ENCODE measurements around the gene PNLDC1. TPM values are rescaled to one million over a fixed set of nuclear protein-coding genes. Genes with fewer than 3 reads are reported as not detected.
A peak's percentile ranks its signal among the peaks of the same experiment; 100 is the strongest.

Gene PNLDC1
- total and polyA plus RNA-seq, 2 experiments from 2014 or later: 0.09 to 0.31 TPM

DNA sequence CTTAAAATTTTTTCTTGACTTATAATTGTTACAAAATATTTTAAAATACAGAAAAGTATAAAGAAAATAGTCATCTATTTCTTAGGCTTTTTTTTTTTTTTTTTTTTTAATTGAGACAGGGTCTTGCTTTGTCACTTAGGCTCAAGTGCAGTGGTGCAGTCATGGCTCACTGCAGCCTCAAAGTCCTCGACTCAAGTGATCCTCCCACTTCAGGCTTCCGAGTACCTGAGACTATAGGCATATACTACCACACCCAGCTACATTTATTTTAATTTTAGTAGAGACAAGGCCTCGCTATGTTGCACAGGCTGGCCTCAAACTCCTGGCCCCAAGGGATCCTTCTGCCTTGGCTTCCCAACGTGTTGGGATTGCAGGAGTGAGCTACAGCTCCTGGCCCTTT lies 43.6 kb upstream of the PNLDC1 start:
- Histone ChIP-seq H3K4me3 (no peak overlapping the region), H3K36me3 (peaks cover 45% of the 10 kb centered on the region), H3K27me3 (no peaks in the 10 kb centered on the region), H3K27ac (peak overlapping the region; percentile 38), H3K9me3 (ENCODE audit: low read depth) (no peaks in the 10 kb centered on the region), H3K4me1 (ENCODE audit: low read depth) (peaks cover 9% of the 10 kb centered on the region)
- TF ChIP-seq, protein P1, sequence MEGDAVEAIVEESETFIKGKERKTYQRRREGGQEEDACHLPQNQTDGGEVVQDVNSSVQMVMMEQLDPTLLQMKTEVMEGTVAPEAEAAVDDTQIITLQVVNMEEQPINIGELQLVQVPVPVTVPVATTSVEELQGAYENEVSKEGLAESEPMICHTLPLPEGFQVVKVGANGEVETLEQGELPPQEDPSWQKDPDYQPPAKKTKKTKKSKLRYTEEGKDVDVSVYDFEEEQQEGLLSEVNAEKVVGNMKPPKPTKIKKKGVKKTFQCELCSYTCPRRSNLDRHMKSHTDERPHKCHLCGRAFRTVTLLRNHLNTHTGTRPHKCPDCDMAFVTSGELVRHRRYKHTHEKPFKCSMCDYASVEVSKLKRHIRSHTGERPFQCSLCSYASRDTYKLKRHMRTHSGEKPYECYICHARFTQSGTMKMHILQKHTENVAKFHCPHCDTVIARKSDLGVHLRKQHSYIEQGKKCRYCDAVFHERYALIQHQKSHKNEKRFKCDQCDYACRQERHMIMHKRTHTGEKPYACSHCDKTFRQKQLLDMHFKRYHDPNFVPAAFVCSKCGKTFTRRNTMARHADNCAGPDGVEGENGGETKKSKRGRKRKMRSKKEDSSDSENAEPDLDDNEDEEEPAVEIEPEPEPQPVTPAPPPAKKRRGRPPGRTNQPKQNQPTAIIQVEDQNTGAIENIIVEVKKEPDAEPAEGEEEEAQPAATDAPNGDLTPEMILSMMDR (IDR thresholded peaks at IDR 0.05; ENCODE audit: low read depth, low read length): no peak
- no peak for DNase-seq (ENCODE audit: low read depth in 1 of 2, low spot score in 1 of 2)

GRCh38 chr6:159758031-159759001 lies 41.8 kb upstream of the PNLDC1 start:
- H3K36me3 ChIP-seq: peaks cover 31% of the 10 kb centered on the region
- TF ChIP-seq, protein P1 (IDR thresholded peaks at IDR 0.05; ENCODE audit: low read depth, low read length): peak; percentile 9
- no peaks in the 10 kb centered on the region for H3K27me3 ChIP-seq
- peaks cover 16% of the 10 kb centered on the region for H3K4me1 ChIP-seq (ENCODE audit: low read depth)
- no peaks in the 10 kb centered on the region for H3K9me3 ChIP-seq (ENCODE audit: low read depth)
- DNase-seq (ENCODE audit: low read depth in 1 of 2, low spot score in 1 of 2): peak in 1 of 2 donors; percentile 44
- H3K27ac ChIP-seq: peak overlapping the region; percentile 18
- no peak overlapping the region for H3K4me3 ChIP-seq

DNA sequence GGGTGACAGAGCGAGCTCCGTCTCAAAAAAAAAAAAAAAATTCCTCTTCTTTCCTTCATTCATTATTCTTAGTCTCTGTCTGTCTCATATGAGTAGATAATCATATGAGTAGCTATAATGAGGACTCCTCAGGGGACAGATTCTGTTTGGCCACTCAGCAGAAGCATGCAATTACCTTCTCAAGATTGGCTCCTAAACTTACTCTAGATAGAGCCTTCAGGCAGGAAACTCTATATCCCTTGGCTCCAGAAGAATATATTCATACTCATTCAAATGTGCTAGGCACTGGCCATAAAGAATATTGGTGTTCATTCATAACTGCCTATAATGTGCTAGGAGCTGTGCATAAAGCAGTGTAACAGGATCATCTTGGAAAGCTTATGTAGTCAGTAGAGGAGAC lies 40.4 kb upstream of the PNLDC1 start:
- no peaks in the 10 kb centered on the region for H3K9me3 ChIP-seq (ENCODE audit: low read depth)
- H3K4me1 ChIP-seq (ENCODE audit: low read depth): peaks cover 16% of the 10 kb centered on the region
- H3K27ac ChIP-seq: peak overlapping the region; percentile 89
- TF ChIP-seq, protein P1 (IDR thresholded peaks at IDR 0.05; ENCODE audit: low read depth, low read length): no peak
- no peaks in the 10 kb centered on the region for H3K27me3 ChIP-seq
- no peak for DNase-seq (ENCODE audit: low read depth in 1 of 2, low spot score in 1 of 2)
- peaks cover 22% of the 10 kb centered on the region for H3K36me3 ChIP-seq
- H3K4me3 ChIP-seq: no peak overlapping the region

GRCh38 chr6:159760602-159761057 lies 39.4 kb upstream of the PNLDC1 start:
- peak overlapping the region; percentile 45 for H3K4me3 ChIP-seq
- no peaks in the 10 kb centered on the region for H3K9me3 ChIP-seq (ENCODE audit: low read depth)
- no peaks in the 10 kb centered on the region for H3K27me3 ChIP-seq
- H3K36me3 ChIP-seq: peaks cover 19% of the 10 kb centered on the region
- DNase-seq (ENCODE audit: low read depth in 1 of 2, low spot score in 1 of 2): peak in 1 of 2 donors; percentile 85
- H3K27ac ChIP-seq: peak overlapping the region; percentile 89
- TF ChIP-seq, protein P1 (IDR thresholded peaks at IDR 0.05; ENCODE audit: low read depth, low read length): no peak
- peaks cover 16% of the 10 kb centered on the region for H3K4me1 ChIP-seq (ENCODE audit: low read depth)

- H3K27ac ChIP-seq: peak overlapping the region; percentile 89
- TF ChIP-seq, protein P1 (IDR thresholded peaks at IDR 0.05; ENCODE audit: low read depth, low read length): no peak
- DNase-seq (ENCODE audit: low read depth in 1 of 2, low spot score in 1 of 2): peak; percentile 30 to 31
- no peaks in the 10 kb centered on the region for H3K27me3 ChIP-seq
- H3K4me1 ChIP-seq (ENCODE audit: low read depth): peaks cover 16% of the 10 kb centered on the region
- peaks cover 20% of the 10 kb centered on the region for H3K36me3 ChIP-seq
- peak overlapping the region; percentile 45 for H3K4me3 ChIP-seq
- no peaks in the 10 kb centered on the region for H3K9me3 ChIP-seq (ENCODE audit: low read depth)
These were observed 38.8 kb upstream of the PNLDC1 start for GRCh38 chr6:159761129-159761872.

All from cardiac muscle cell (in vitro differentiated cells and primary cell).